ENCODE data around the gene RBM42. TPM values are rescaled to one million over a fixed set of nuclear protein-coding genes. Genes with fewer than 3 reads are reported as not detected.
A peak's percentile ranks its signal among the peaks of the same experiment; 100 is the strongest.

The RBM42 gene
- total RNA-seq, 1 donor from 2014 or later: 70.6 TPM

DNA sequence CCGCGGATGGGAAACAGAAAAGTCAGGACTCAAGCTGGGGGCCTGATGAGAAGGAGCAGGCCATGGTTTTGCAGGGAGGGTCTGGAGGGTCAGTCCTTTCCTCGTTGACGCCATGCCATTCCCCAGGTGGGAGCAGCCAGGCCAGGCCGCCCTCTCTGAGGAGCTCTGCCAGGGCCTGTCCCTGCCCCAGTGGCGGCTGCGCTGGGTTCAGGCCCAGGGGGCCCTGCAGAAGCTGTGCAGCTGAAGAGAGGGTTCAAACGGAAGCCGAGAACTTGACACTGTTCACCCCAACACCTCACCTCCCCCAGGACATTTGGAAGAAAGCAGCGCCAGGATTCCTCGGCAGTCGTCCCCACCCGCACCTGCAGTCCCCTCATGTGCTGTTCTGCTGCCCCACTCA is 6.1 kb upstream of the RBM42 start:
- no peak overlapping the region for H3K4me3 Mint-ChIP-seq
- TF ChIP-seq, protein P1, sequence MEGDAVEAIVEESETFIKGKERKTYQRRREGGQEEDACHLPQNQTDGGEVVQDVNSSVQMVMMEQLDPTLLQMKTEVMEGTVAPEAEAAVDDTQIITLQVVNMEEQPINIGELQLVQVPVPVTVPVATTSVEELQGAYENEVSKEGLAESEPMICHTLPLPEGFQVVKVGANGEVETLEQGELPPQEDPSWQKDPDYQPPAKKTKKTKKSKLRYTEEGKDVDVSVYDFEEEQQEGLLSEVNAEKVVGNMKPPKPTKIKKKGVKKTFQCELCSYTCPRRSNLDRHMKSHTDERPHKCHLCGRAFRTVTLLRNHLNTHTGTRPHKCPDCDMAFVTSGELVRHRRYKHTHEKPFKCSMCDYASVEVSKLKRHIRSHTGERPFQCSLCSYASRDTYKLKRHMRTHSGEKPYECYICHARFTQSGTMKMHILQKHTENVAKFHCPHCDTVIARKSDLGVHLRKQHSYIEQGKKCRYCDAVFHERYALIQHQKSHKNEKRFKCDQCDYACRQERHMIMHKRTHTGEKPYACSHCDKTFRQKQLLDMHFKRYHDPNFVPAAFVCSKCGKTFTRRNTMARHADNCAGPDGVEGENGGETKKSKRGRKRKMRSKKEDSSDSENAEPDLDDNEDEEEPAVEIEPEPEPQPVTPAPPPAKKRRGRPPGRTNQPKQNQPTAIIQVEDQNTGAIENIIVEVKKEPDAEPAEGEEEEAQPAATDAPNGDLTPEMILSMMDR (IDR thresholded peaks at IDR 0.05; ENCODE audit: unreplicated experiment): no peak
- no peaks in the 10 kb centered on the region for H3K9me3 Mint-ChIP-seq
- H3K4me1 Mint-ChIP-seq: no peaks in the 10 kb centered on the region
- no peaks in the 10 kb centered on the region for H3K27me3 Mint-ChIP-seq (ENCODE audit: low read depth)
- H3K36me3 Mint-ChIP-seq: peaks cover 2% of the 10 kb centered on the region
- no peak for DNase-seq (ENCODE audit: low spot score in 2 of 2, unreplicated experiment in 2 of 2)
- no peak overlapping the region for H3K27ac Mint-ChIP-seq

DNA sequence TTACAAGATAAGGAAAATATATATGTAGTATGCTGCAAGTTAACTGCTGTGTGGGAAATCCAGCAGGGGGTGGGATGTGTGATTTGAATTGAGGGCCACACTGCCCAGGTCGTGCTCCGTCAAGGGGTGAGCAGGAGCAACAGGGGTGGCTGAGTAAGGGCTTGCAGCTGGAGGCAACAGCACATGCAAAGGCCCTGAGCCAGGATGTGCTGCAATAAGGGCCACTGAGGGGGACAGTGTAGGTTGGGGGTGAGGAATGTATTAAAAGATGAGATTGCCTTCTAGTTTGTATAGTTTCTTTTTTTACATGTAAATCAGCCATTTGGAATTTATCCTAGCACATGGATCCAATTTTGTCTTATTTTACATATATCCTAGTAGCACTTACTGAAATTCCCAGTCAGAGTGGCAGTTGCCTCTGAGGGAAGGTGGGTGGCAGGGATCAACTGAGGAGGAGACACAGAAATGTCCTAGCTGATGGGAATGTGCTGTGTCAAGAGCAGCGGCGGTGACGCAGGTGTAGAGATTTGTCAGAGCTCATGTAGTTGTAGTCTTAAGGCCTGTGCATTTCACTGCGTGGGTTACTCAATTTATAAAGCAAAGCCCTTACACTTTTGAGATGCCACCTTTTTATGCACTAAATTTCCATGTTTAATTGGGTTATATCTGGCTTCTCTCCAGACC is 5.4 kb upstream of the RBM42 start:
- Mint-ChIP-seq H3K9me3 (no peaks in the 10 kb centered on the region), H3K4me3 (no peak overlapping the region), H3K27ac (no peak overlapping the region), H3K4me1 (peaks cover 5% of the 10 kb centered on the region), H3K36me3 (peaks cover 2% of the 10 kb centered on the region), H3K27me3 (ENCODE audit: low read depth) (no peaks in the 10 kb centered on the region)
- TF ChIP-seq, protein P1 (IDR thresholded peaks at IDR 0.05; ENCODE audit: unreplicated experiment): no peak
- no peak for DNase-seq (ENCODE audit: low spot score in 2 of 2, unreplicated experiment in 2 of 2)

- Mint-ChIP-seq H3K27ac (peak overlapping the region; percentile 99), H3K36me3 (peaks cover 17% of the 10 kb centered on the region), H3K4me1 (peaks cover 11% of the 10 kb centered on the region), H3K27me3 (ENCODE audit: low read depth) (peaks cover 2% of the 10 kb centered on the region), H3K9me3 (no peaks in the 10 kb centered on the region), H3K4me3 (peak overlapping the region; percentile 98)
- TF ChIP-seq, protein P1 (IDR thresholded peaks at IDR 0.05; ENCODE audit: unreplicated experiment): no peak
- DNase-seq (ENCODE audit: low spot score in 2 of 2, unreplicated experiment in 2 of 2): no peak
Measured at GRCh38 chr19:35628264-35628564, 622 bp upstream of the RBM42 start.

DNA sequence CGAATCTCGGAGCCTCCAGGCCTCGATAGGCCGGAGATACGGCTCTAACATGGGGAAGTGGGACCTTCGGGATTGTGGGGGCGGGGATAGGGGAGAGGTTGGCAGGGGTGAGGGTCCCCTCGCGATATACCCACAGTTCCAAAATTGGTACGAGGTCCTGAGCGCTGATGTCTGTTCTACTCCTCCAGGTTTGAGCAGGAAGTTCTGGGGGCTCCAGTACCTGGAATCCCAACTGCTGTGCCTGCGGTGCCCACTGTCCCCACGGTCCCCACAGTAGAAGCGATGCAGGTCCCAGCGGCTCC is 447 bp downstream of the RBM42 start:
- no peak for DNase-seq (ENCODE audit: low spot score in 2 of 2, unreplicated experiment in 2 of 2)
- TF ChIP-seq, protein P1 (IDR thresholded peaks at IDR 0.05; ENCODE audit: unreplicated experiment): no peak
- Mint-ChIP-seq H3K36me3 (peaks cover 20% of the 10 kb centered on the region), H3K27ac (peak overlapping the region; percentile 99), H3K4me3 (peak overlapping the region; percentile 98), H3K9me3 (no peaks in the 10 kb centered on the region), H3K27me3 (ENCODE audit: low read depth) (peaks cover 2% of the 10 kb centered on the region), H3K4me1 (peaks cover 11% of the 10 kb centered on the region)

- peaks cover under 1% of the 10 kb centered on the region for H3K27me3 Mint-ChIP-seq (ENCODE audit: low read depth)
Measured at GRCh38 chr19:35633727-35634440, 5.0 kb downstream of the RBM42 start.

More at GRCh38 chr19:35633727-35634440, 5.0 kb downstream of the RBM42 start:
- Mint-ChIP-seq H3K4me3 (no peak overlapping the region), H3K27ac (no peak overlapping the region), H3K9me3 (no peaks in the 10 kb centered on the region), H3K4me1 (peaks cover 2% of the 10 kb centered on the region), H3K36me3 (peaks cover 36% of the 10 kb centered on the region)
- no peak for DNase-seq (ENCODE audit: low spot score in 2 of 2, unreplicated experiment in 2 of 2)
- TF ChIP-seq, protein P1 (IDR thresholded peaks at IDR 0.05; ENCODE audit: unreplicated experiment): no peak
